Astrocyte (in vitro differentiated cells and primary cell): ENCODE results near the gene MOV10. TPM values are rescaled to one million over a fixed set of nuclear protein-coding genes. Genes with fewer than 3 reads are reported as not detected.
"Not testable (repeated sequence)": the region's sequence is repeated elsewhere in the genome, so short reads cannot be mapped to it uniquely, and the experiment has no call there.

Experiments
- DNase-seq: peaks from one replicate; pipeline ENCODE4 v3.0.0-alpha.2; 2010; ENCODE audit warnings: low read depth
- FAIRE-seq: peaks from 2 replicates; lab custom pipeline; 2011; peaks lifted over from hg19 to GRCh38; lab: Jason Lieb, UNC
- H2AFZ ChIP-seq: 2 replicates; pipeline ENCODE4 v1.6.0; 2012; ENCODE audit warnings: low read depth, low read length, inconsistent platforms
- H3K27ac ChIP-seq: 2 replicates; pipeline ENCODE4 v1.5.1; 2011; ENCODE audit warnings: low read depth, low read length, inconsistent platforms
- H3K27me3 ChIP-seq: 2 replicates; pipeline ENCODE4 v1.6.0; 2011; ENCODE audit warnings: low read length, inconsistent platforms; ENCODE audit not compliant: insufficient read depth
- H3K36me3 ChIP-seq: 2 replicates; pipeline ENCODE4 v1.5.1; 2011; ENCODE audit warnings: low read length, inconsistent platforms; ENCODE audit not compliant: insufficient read depth
- H3K4me1 ChIP-seq: 2 replicates; pipeline ENCODE4 v1.5.1; 2011; ENCODE audit warnings: low read length, inconsistent platforms; ENCODE audit not compliant: insufficient read depth
- H3K4me2 ChIP-seq: 2 replicates; pipeline ENCODE4 v1.6.0; 2012; ENCODE audit warnings: low read length, inconsistent platforms
- H3K4me3 ChIP-seq: 2 replicates; pipeline ENCODE4 v1.5.1; 2011; ENCODE audit warnings: low read depth, mild to moderate bottlenecking, low read length, inconsistent platforms; ENCODE audit not compliant: insufficient read depth
- H3K79me2 ChIP-seq: 2 replicates; pipeline ENCODE4 v1.6.0; 2012; ENCODE audit warnings: mild to moderate bottlenecking, low read length, inconsistent platforms; ENCODE audit not compliant: insufficient read depth
- H3K9ac ChIP-seq: 2 replicates; pipeline ENCODE4 v1.6.0; 2012; ENCODE audit warnings: mild to moderate bottlenecking, low read length, inconsistent platforms
- H3K9me3 ChIP-seq: 2 replicates; pipeline ENCODE4 v1.5.1; 2012; ENCODE audit warnings: low read depth, mild to moderate bottlenecking, low read length, inconsistent platforms; ENCODE audit not compliant: insufficient read depth
- H4K20me1 ChIP-seq: 2 replicates; pipeline ENCODE4 v1.6.0; 2012; ENCODE audit warnings: low read length, inconsistent platforms; ENCODE audit not compliant: insufficient read depth
- H3K27ac Mint-ChIP-seq: one replicate; pipeline ENCODE4 v1.8.0; 2021; ENCODE audit warnings: mild to moderate bottlenecking, mixed read lengths; ENCODE audit not compliant: unreplicated experiment
- H3K27me3 Mint-ChIP-seq: one replicate; pipeline ENCODE4 v1.8.0; 2021; ENCODE audit warnings: low read depth, mixed read lengths; ENCODE audit not compliant: unreplicated experiment
- H3K36me3 Mint-ChIP-seq: one replicate; pipeline ENCODE4 v1.8.0; 2021; ENCODE audit warnings: low read depth, mixed read lengths; ENCODE audit not compliant: unreplicated experiment
- H3K4me1 Mint-ChIP-seq: one replicate; pipeline ENCODE4 v1.8.0; 2021; ENCODE audit warnings: low read depth, mixed read lengths; ENCODE audit not compliant: unreplicated experiment
- H3K4me3 Mint-ChIP-seq: one replicate; pipeline ENCODE4 v1.8.0; 2021; ENCODE audit warnings: mild to moderate bottlenecking, moderate library complexity, mixed read lengths; ENCODE audit not compliant: unreplicated experiment
- H3K9me3 Mint-ChIP-seq: one replicate; pipeline ENCODE4 v1.8.0; 2021; ENCODE audit warnings: mild to moderate bottlenecking, mixed read lengths; ENCODE audit not compliant: unreplicated experiment
- EZH2 ChIP-seq: IDR thresholded peaks from 2 replicates; pipeline ENCODE4 v1.6.1; 2012; ENCODE audit warnings: mild to moderate bottlenecking, low read length, inconsistent platforms; ENCODE audit not compliant: insufficient read depth
- total RNA-seq: library from RNA; stranded (reverse); gene quantifications from 2 replicates; pipeline ENCODE4 v1.2.1, GENCODE V29; 2021
- TF ChIP-seq, protein P1 (sequence below): IDR thresholded peaks from 2 replicates; pipeline ENCODE4 v1.5.1; 2011; ENCODE audit warnings: low read depth, mild to moderate bottlenecking, inconsistent platforms, low read length, moderate library complexity; ENCODE audit not compliant: insufficient read depth

MOV10 gene
- total RNA-seq, 1 donor from 2014 or later, result 121 TPM

DNA sequence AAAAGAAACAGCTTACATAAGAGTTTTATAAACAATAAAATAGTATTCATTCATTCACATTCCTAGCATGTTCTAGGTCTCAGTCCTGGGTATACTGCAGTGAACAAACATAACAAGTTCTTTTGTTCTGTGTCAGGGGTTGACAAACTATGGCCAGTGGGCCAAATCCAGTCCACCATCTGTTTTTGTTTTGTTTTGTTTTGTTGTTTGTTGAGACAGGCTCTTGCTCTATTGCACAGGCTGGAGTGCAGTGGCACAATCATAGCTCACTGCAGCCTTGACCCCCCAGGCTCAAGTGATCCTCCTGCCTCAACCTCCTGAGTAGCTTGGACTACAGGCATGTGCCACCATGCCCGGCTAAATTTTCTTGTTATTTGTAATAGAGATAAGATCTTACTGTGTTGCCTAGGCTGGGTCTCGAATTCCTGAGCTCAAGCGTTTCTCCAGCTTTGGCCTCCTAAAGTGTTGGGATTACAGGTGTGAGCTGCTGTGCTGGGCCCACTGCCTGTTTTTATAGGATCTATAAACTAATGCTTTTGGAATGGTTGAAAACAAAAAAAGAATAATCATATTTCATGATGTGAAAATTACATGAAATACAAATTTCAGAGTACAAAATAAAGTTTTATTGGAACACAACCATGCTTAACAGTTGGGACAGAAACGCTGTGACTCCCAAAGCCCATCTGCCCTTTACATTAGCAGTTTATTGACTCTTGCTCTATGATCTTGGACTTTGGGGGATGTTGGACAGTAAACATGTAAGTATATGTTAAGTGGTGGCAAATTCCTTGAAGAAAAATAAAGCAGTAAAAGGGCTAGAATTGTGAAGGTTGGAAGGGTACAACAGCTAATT lies 37.0 kb upstream of the MOV10 start:
- peak overlapping the region; percentile 36 for H3K4me2 ChIP-seq

GRCh38 chr1:112638110-112638428 lies 36.4 kb upstream of the MOV10 start:
- H3K4me3 Mint-ChIP-seq, result no peak overlapping the region

More for the DNA sequence above, 37.0 kb upstream of the MOV10 start:
- FAIRE-seq (no peak), DNase-seq (peak; percentile 29)
- Histone ChIP-seq H3K79me2 (peaks cover 88% of the 10 kb centered on the region), H3K4me1 (peaks cover 14% of the 10 kb centered on the region), H3K9me3 (no peaks in the 10 kb centered on the region), H3K36me3 (no peaks in the 10 kb centered on the region), H3K4me3 (no peak overlapping the region), H2AFZ (no peak overlapping the region), H3K27me3 (no peaks in the 10 kb centered on the region), H4K20me1 (peaks cover 68% of the 10 kb centered on the region), H3K9ac (no peak overlapping the region), H3K27ac (peak overlapping the region; percentile 40)
- peak overlapping the region; percentile 66 for H3K27ac Mint-ChIP-seq
- TF ChIP-seq, protein P1, sequence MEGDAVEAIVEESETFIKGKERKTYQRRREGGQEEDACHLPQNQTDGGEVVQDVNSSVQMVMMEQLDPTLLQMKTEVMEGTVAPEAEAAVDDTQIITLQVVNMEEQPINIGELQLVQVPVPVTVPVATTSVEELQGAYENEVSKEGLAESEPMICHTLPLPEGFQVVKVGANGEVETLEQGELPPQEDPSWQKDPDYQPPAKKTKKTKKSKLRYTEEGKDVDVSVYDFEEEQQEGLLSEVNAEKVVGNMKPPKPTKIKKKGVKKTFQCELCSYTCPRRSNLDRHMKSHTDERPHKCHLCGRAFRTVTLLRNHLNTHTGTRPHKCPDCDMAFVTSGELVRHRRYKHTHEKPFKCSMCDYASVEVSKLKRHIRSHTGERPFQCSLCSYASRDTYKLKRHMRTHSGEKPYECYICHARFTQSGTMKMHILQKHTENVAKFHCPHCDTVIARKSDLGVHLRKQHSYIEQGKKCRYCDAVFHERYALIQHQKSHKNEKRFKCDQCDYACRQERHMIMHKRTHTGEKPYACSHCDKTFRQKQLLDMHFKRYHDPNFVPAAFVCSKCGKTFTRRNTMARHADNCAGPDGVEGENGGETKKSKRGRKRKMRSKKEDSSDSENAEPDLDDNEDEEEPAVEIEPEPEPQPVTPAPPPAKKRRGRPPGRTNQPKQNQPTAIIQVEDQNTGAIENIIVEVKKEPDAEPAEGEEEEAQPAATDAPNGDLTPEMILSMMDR, result no peak
- no peak for TF ChIP-seq EZH2
- H3K4me3 Mint-ChIP-seq, result no peak overlapping the region
- H3K27me3 Mint-ChIP-seq, result no peaks in the 10 kb centered on the region
- peaks cover 2% of the 10 kb centered on the region for H3K36me3 Mint-ChIP-seq
- no peaks in the 10 kb centered on the region for H3K9me3 Mint-ChIP-seq
- peaks cover 32% of the 10 kb centered on the region for H3K4me1 Mint-ChIP-seq

DNA sequence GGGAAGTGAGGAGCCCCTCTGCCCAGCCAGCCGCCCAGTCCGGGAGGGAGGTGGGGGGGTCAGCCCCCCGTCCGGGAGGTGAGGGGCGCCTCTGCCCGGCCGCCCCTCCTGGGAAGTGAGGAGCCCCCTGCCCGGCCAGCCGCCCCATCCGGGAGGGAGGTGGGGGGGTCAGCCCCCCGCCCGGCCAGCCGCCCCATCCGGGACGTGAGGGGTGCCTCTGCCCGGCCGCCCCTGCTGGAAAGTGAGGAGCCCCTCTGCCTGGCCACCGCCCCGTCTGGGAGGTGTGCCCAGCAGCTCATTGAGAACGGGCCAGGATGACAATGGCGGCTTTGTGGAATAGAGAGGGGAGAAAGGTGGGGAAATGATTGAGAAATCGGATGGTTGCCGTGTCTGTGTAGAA lies 34.0 kb upstream of the MOV10 start:
- H3K36me3 Mint-ChIP-seq, H3K27me3 Mint-ChIP-seq, H3K9ac ChIP-seq, H3K27ac Mint-ChIP-seq, FAIRE-seq, H3K4me3 ChIP-seq, H3K27me3 ChIP-seq, H3K4me2 ChIP-seq, H3K9me3 ChIP-seq, H3K4me3 Mint-ChIP-seq, H3K9me3 Mint-ChIP-seq, DNase-seq, H3K36me3 ChIP-seq, H2AFZ ChIP-seq, H3K27ac ChIP-seq: not testable (repeated sequence)
- Histone ChIP-seq H3K79me2 (peaks cover 88% of the 10 kb centered on the region), H4K20me1 (peaks cover 68% of the 10 kb centered on the region), H3K4me1 (peaks cover 14% of the 10 kb centered on the region)
- peaks cover 22% of the 10 kb centered on the region for H3K4me1 Mint-ChIP-seq

More at GRCh38 chr1:112638110-112638428, 36.4 kb upstream of the MOV10 start:
- Mint-ChIP-seq H3K27me3 (no peaks in the 10 kb centered on the region), H3K4me1 (peaks cover 31% of the 10 kb centered on the region), H3K27ac (no peak overlapping the region), H3K9me3 (no peaks in the 10 kb centered on the region), H3K36me3 (peaks cover under 1% of the 10 kb centered on the region)
- peaks cover 88% of the 10 kb centered on the region for H3K79me2 ChIP-seq
- no peak overlapping the region for H3K4me3 ChIP-seq
- no peak overlapping the region for H3K27ac ChIP-seq
- FAIRE-seq (no peak), DNase-seq (no peak)
- H2AFZ ChIP-seq, result no peak overlapping the region
- no peaks in the 10 kb centered on the region for H3K9me3 ChIP-seq
- TF ChIP-seq EZH2, result no peak
- TF ChIP-seq, protein P1, result no peak
- no peak overlapping the region for H3K9ac ChIP-seq
- peaks cover 14% of the 10 kb centered on the region for H3K4me1 ChIP-seq
- no peak overlapping the region for H3K4me2 ChIP-seq
- H3K27me3 ChIP-seq, result no peaks in the 10 kb centered on the region
- H4K20me1 ChIP-seq, result peaks cover 68% of the 10 kb centered on the region
- H3K36me3 ChIP-seq, result no peaks in the 10 kb centered on the region
